ENCODE measurements around the gene CHRFAM7A.
"Not testable (repeated sequence)": the region's sequence is repeated elsewhere in the genome, so short reads cannot be mapped to it uniquely, and the experiment has no call there.

GRCh38 chr15:30393664-30393991, 288 bp upstream of the CHRFAM7A start:
- TF ChIP-seq, protein P1, sequence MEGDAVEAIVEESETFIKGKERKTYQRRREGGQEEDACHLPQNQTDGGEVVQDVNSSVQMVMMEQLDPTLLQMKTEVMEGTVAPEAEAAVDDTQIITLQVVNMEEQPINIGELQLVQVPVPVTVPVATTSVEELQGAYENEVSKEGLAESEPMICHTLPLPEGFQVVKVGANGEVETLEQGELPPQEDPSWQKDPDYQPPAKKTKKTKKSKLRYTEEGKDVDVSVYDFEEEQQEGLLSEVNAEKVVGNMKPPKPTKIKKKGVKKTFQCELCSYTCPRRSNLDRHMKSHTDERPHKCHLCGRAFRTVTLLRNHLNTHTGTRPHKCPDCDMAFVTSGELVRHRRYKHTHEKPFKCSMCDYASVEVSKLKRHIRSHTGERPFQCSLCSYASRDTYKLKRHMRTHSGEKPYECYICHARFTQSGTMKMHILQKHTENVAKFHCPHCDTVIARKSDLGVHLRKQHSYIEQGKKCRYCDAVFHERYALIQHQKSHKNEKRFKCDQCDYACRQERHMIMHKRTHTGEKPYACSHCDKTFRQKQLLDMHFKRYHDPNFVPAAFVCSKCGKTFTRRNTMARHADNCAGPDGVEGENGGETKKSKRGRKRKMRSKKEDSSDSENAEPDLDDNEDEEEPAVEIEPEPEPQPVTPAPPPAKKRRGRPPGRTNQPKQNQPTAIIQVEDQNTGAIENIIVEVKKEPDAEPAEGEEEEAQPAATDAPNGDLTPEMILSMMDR (IDR thresholded peaks at IDR 0.05): not testable (repeated sequence)
- not testable (repeated sequence) for TF ChIP-seq POLR2AphosphoS5, POLR2A, EP300 (IDR thresholded peaks at IDR 0.05)

Measured in upper lobe of left lung (tissue), 4 donors.